Adrenal gland (tissue), 5 donors: ENCODE results near the gene ADAMTSL1.

Experiments
- CTCF ChIP-seq, 6 experiments: fragments of 450-650 bp in 4 of 6; fragments of 200-600 bp in 2 of 6; sonication (generic) in 1 of 6; IDR thresholded peaks; 1 replicate in 5 of 6; 2 replicates in 1 of 6; pipeline versions ENCODE4 v1.5.1 to v1.8.0; 2016 to 2021; ENCODE audit warnings: antibody characterized with exemption in 6 of 6, mild to moderate bottlenecking in 2 of 6, moderate library complexity in 1 of 6
- POLR2A ChIP-seq, 2 donors: fragments of 450-650 bp; IDR thresholded peaks; one replicate each; pipeline ENCODE4 v1.6.1; 2017; ENCODE audit warnings: antibody characterized with exemption in 2 of 2, mild to moderate bottlenecking in 2 of 2, moderate library complexity in 1 of 2
- donor health status: DM: no; HTN: no; CAD: no.

- no peak for TF ChIP-seq CTCF (IDR thresholded peaks at IDR 0.05)
- TF ChIP-seq POLR2A (IDR thresholded peaks at IDR 0.05), result no peak
Measured at GRCh38 chr9:18925880-18926279, 451.9 kb downstream of the ADAMTSL1 start.
